PC-9 (cell line): ENCODE data around the gene CAMTA1. TPM values are rescaled to one million over a fixed set of nuclear protein-coding genes. Genes with fewer than 3 reads are reported as not detected.

Experiments
- BruUV-seq: library from RNA; stranded (reverse); fragments of 400-500 nt; replicated peaks from 2 replicates; lab custom pipeline; 2021; lab: Mats Ljungman, UMichigan
- CTCF ChIA-PET: fragments of 300-600 bp; sonication (Branson Sonifier 250); formaldehyde crosslinking; loops from one replicate; lab custom pipeline; 2022; ENCODE audit warnings: antibody characterized with exemption; lab: Charles Lee
- POLR2A ChIA-PET: fragments of 300-600 bp; sonication (Branson Sonifier 250); formaldehyde crosslinking; loops from one replicate; lab custom pipeline; 2022; ENCODE audit warnings: antibody characterized with exemption; ENCODE audit not compliant: unreplicated experiment; lab: Charles Lee
- DNase-seq, 2 experiments: peaks; one replicate each; pipeline versions ENCODE4 v3.0.0 to v3.0.0-alpha.2; 2015 to 2022; ENCODE audit warnings: mixed read lengths in 1 of 2
- H2AFZ ChIP-seq: fragments of 200-600 bp; sonication (generic); 2 replicates; pipeline ENCODE4 v1.8.1; 2017; ENCODE audit warnings: antibody characterized with exemption
- H3F3A ChIP-seq: fragments of 200-600 bp; sonication (generic); 2 replicates; pipeline ENCODE4 v1.8.1; 2017; ENCODE audit warnings: antibody characterized with exemption, mild to moderate bottlenecking, low read depth; ENCODE audit not compliant: insufficient read depth
- H3K27ac ChIP-seq: fragments of 200-600 bp; sonication (generic); 2 replicates; pipeline ENCODE4 v1.6.1; 2016; ENCODE audit warnings: mixed run types
- H3K27me3 ChIP-seq: fragments of 200-600 bp; sonication (generic); 2 replicates; pipeline ENCODE4 v1.6.1; 2016; ENCODE audit warnings: low read depth, mixed run types; ENCODE audit not compliant: insufficient read depth
- H3K36me3 ChIP-seq: fragments of 200-600 bp; sonication (generic); 2 replicates; pipeline ENCODE4 v1.6.1; 2016; ENCODE audit warnings: low read depth, mixed run types
- H3K4me1 ChIP-seq: fragments of 200-600 bp; sonication (generic); replicated peaks from 2 replicates; pipeline ENCODE4 v1.6.1; 2016; ENCODE audit warnings: mixed run types; ENCODE audit not compliant: insufficient read depth
- H3K4me2 ChIP-seq: fragments of 200-600 bp; sonication (generic); 2 replicates; pipeline ENCODE4 v1.6.1; 2017; ENCODE audit warnings: mixed run types
- H3K4me3 ChIP-seq: fragments of 200-600 bp; sonication (generic); 2 replicates; pipeline ENCODE4 v1.6.1; 2016; ENCODE audit warnings: mixed run types
- H3K79me2 ChIP-seq: fragments of 200-600 bp; sonication (generic); 2 replicates; pipeline ENCODE4 v1.6.1; 2017; ENCODE audit warnings: low read depth, mixed run types
- H3K9me2 ChIP-seq: fragments of 200-600 bp; sonication (generic); 2 replicates; pipeline ENCODE4 v1.8.1; 2017; ENCODE audit warnings: mild to moderate bottlenecking; ENCODE audit not compliant: insufficient read depth
- H3K9me3 ChIP-seq: fragments of 200-600 bp; sonication (generic); 2 replicates; pipeline ENCODE4 v1.8.1; 2016; ENCODE audit warnings: low read depth; ENCODE audit not compliant: insufficient read depth
- H4K20me1 ChIP-seq: fragments of 200-600 bp; sonication (generic); 2 replicates; pipeline ENCODE4 v1.8.1; 2017; ENCODE audit not compliant: insufficient read depth
- CTCF ChIP-seq: fragments of 200-600 bp; sonication (generic); conservative IDR thresholded peaks from 2 replicates; pipeline ENCODE4 v1.6.1; 2017; ENCODE audit warnings: mixed run types, antibody characterized with exemption, mild to moderate bottlenecking, moderate library complexity
- EZH2 ChIP-seq: fragments of 200-600 bp; sonication (generic); IDR thresholded peaks from 2 replicates; pipeline ENCODE4 v1.8.0; 2017; ENCODE audit warnings: antibody characterized with exemption, low read depth
- intact Hi-C: fragments of 100-400 bp; cut with micrococcal nuclease; formaldehyde crosslinking; loops from one replicate; pipeline ENCODE4 v1.10.0; 2022; ENCODE audit not compliant: unreplicated experiment
- total RNA-seq: library from RNA; stranded (reverse); gene quantifications from 2 replicates; pipeline ENCODE4 v1.2.3, GENCODE V29; 2021

Gene CAMTA1
- total RNA-seq, 1 experiment from 2014 or later, result 72.3 TPM

GRCh38 chr1:7432102-7432899, 647.0 kb downstream of the CAMTA1 start:
- H3K27me3 ChIP-seq, result peaks cover 48% of the 10 kb centered on the region
- TF ChIP-seq CTCF, result no peak
- no peak for TF ChIP-seq EZH2
- H3K4me3 ChIP-seq, result no peak overlapping the region
- ChIA-PET POLR2A (no interaction called here), CTCF (no interaction called here)
- no peak for DNase-seq
- H3K4me1 ChIP-seq, result no peaks in the 10 kb centered on the region
- H2AFZ ChIP-seq, result no peak overlapping the region
- intact Hi-C loops, result no loop called here
- no peaks in the 10 kb centered on the region for H3K9me3 ChIP-seq
- no peaks in the 10 kb centered on the region for H3K79me2 ChIP-seq
- H3F3A ChIP-seq, result no peaks in the 10 kb centered on the region
- no TSS peak for BruUV-seq
- no peak overlapping the region for H3K4me2 ChIP-seq
- no peaks in the 10 kb centered on the region for H3K9me2 ChIP-seq
- H3K27ac ChIP-seq, result no peak overlapping the region
- no peaks in the 10 kb centered on the region for H3K36me3 ChIP-seq
- no peaks in the 10 kb centered on the region for H4K20me1 ChIP-seq

GRCh38 chr1:7432900-7433380, 647.7 kb downstream of the CAMTA1 start:
- Histone ChIP-seq H3K79me2 (no peaks in the 10 kb centered on the region), H3K9me2 (no peaks in the 10 kb centered on the region), H2AFZ (no peak overlapping the region), H3K4me1 (no peaks in the 10 kb centered on the region), H3K4me3 (no peak overlapping the region), H4K20me1 (no peaks in the 10 kb centered on the region), H3K9me3 (no peaks in the 10 kb centered on the region), H3K4me2 (no peak overlapping the region), H3K27ac (no peak overlapping the region), H3K27me3 (peaks cover 52% of the 10 kb centered on the region), H3F3A (no peaks in the 10 kb centered on the region), H3K36me3 (no peaks in the 10 kb centered on the region)
- BruUV-seq, result no TSS peak
- intact Hi-C loops, result no loop called here
- CTCF ChIA-PET, result no interaction called here
- no peak for DNase-seq
- POLR2A ChIA-PET, result no interaction called here
- TF ChIP-seq EZH2 (no peak), CTCF (no peak)

- H3K9me2 ChIP-seq, result no peaks in the 10 kb centered on the region
- H3K79me2 ChIP-seq, result no peaks in the 10 kb centered on the region
- H3F3A ChIP-seq, result no peaks in the 10 kb centered on the region
- no peak overlapping the region for H3K27ac ChIP-seq
- H3K36me3 ChIP-seq, result no peaks in the 10 kb centered on the region
- H2AFZ ChIP-seq, result no peak overlapping the region
- no peak overlapping the region for H3K4me3 ChIP-seq
- no peak overlapping the region for H3K4me2 ChIP-seq
- intact Hi-C loops, result no loop called here
- ChIA-PET CTCF (no interaction called here), POLR2A (no interaction called here)
- no TSS peak for BruUV-seq
- H3K4me1 ChIP-seq, result no peaks in the 10 kb centered on the region
- TF ChIP-seq CTCF (no peak), EZH2 (no peak)
- H3K27me3 ChIP-seq, result peaks cover 64% of the 10 kb centered on the region
- no peaks in the 10 kb centered on the region for H4K20me1 ChIP-seq
- no peaks in the 10 kb centered on the region for H3K9me3 ChIP-seq
- DNase-seq, result no peak
These were observed 649.3 kb downstream of the CAMTA1 start for GRCh38 chr1:7434566-7434965.
